SH-SY5Y (cell line): ENCODE results near the gene SURF2.

Source experiments
- GATA2 ChIP-seq: IDR thresholded peaks from 2 replicates; pipeline ENCODE4 v1.6.1; 2011; ENCODE audit warnings: mild to moderate bottlenecking, low read depth, low read length
- GATA3 ChIP-seq: IDR thresholded peaks from 2 replicates; pipeline ENCODE4 v1.6.1; 2011; ENCODE audit warnings: low read depth, mild to moderate bottlenecking, low read length, moderate library complexity

SURF2 gene

DNA sequence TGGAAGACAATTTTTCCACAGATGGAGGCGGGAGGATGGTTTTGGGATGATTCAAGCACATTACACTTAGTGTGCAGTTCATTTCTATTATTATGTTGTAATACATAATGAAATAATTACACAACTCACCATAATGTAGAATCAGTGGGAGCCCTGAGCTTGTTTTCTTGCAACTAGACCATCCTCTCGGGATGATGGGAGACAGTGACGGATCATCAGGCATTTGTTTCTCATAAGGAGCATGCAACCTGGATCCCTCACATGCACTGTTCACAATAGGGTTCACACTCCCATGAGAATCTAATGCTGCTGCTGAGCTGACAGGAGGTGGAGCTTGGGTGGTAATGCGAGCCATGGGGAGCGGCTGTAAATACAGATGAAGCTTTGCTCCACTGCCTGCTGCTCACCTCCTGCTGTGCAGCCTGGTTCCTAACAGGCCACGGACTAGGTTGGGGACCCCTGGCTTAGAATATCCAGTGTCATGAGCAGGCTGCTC is 21.4 kb downstream of the SURF2 start:
- TF ChIP-seq GATA2: no peak
- TF ChIP-seq GATA3: no peak

GRCh38 chr9:133378408-133378962 is 22.1 kb downstream of the SURF2 start:
- TF ChIP-seq GATA3: no peak
- no peak for TF ChIP-seq GATA2

DNA sequence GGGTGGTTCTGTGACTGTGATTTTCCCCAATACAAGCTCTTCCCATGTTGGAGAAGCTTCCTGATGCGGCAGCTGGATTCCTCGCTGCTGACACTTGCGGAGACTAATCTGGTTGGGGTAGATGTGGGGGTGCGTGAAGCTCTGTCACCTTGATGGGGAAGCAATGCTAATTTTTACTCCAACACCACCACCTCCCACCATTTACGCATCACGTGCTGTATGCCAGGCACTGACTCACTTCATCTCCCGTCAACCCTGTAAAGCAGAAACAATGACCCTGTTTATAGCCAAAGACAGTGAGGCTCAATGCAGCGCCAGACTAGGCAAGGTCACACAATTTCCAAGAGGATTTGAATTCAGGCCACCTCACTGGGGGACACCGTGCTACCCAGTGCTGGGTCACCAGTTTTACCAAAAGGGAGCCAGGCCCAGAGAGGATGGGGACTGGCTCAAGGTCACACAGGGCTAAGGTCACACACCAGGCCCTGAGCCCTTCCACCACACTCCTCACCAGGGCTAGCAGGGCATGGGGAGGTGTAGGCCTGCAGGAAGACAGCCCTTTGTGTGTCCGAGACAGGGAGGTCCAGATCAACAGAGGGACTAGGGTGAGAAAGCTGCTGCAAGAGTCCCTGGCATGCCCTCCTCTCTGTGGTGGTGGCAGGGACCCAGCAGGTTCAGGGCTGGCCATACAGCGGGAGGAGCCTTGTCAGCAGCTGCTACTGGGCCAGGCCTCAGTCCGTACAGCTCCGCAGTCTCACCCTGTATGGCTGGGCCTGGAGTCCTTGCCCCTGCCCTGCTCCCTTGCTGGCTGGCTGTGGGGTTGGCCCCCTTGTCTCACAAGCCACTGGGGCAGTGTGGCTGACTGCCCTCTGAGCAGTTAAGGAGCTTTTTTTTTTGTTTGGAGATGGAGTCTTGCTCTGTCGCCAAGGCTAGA is 23.1 kb downstream of the SURF2 start:
- TF ChIP-seq GATA3 (no peak), GATA2 (no peak)

DNA sequence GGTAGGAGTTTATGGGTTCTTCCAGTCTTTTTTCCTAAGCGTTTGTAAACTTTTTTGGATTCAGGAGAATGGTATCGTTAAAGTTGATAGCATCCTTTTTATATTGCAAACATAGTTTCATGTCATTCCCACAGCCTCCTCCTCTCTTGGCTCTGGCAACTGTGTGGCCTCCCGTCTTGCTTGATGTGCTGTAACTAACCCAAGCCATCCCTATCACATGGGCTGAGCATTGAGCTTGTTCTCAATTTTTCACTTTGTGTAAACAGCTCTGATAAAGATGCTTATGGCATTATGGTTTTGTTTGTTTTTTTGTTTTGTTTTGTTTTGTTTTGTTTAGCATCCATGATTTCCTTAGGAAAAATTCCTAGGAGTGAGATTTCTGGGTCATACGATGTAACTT is 24.4 kb downstream of the SURF2 start:
- TF ChIP-seq GATA2 (no peak), GATA3 (no peak)

GRCh38 chr9:133382507-133383141 is 26.3 kb downstream of the SURF2 start:
- TF ChIP-seq GATA2 (no peak), GATA3 (no peak)

- TF ChIP-seq GATA2 (no peak), GATA3 (no peak)
Measured at GRCh38 chr9:133383438-133383837, 27.1 kb downstream of the SURF2 start.

DNA sequence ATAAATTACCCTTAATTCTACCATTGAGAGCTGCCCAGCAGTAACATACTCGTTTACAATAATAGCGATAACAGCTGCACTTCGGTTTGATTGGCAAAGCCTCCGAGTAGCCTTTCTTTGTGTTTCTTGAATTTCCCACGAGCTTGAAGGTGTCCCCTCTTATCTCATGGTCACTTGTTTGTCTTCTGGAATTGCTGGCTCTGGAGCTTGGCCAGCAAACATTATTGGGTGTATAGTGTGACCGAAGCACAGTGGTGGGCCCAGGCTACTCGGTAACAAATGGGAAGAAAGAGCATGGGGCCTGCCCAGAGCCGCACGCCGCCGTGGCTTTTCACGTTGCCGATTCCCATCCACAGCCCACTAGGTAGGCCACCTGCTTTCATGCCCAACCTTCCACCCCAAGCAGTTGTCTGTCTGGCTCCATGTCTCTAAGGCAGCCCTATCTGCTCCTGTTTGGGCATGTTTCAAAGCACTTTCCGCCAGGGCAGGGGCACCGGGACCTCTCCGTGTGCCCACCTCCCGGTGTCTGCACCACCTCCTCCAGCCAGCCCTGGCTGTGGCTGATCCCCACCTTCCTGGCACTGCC is 28.5 kb downstream of the SURF2 start:
- no peak for TF ChIP-seq GATA3

DNA sequence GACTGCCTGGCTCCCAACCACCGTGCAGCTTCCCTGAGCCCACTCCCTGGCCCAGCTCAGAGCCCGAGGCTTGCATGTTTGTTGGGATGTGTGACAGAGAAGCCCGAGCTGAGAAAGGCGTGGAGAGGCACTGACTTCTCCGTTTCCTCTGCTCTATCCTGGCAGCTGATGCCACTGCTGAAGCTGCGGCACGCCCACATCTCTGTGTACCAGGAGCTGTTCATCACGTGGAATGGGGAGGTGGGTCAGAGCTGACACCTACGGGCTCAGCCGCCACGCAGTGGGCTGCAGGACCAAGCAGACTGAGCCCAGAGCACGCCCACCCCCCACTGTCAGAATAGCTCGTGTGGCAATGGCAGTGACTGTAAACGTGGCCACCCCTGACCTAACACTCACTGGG is 29.1 kb downstream of the SURF2 start:
- TF ChIP-seq GATA3: no peak
- no peak for TF ChIP-seq GATA2

DNA sequence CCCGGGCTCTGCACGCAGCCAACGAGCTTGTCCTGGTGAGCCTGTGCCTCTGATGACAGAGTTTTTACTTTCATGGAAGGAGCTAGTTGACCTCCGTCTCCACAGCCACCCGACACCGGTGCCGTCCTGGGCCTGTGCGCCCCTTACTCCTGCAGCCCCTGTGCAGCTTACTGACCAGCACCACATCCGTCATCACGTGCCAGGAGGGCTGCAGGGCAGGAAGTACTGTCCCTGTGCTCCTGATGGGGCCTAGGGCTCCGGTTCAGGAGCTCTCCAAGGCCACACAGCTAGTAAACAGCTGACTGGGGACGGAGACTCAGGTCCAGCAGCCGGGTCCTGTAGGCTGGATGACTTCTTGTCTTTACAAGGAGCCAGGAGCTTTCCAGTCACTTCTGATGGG is 30.0 kb downstream of the SURF2 start:
- TF ChIP-seq GATA3 (no peak), GATA2 (no peak)

- TF ChIP-seq GATA2: no peak
- no peak for TF ChIP-seq GATA3
Measured at GRCh38 chr9:133387680-133388079, 31.3 kb downstream of the SURF2 start.

DNA sequence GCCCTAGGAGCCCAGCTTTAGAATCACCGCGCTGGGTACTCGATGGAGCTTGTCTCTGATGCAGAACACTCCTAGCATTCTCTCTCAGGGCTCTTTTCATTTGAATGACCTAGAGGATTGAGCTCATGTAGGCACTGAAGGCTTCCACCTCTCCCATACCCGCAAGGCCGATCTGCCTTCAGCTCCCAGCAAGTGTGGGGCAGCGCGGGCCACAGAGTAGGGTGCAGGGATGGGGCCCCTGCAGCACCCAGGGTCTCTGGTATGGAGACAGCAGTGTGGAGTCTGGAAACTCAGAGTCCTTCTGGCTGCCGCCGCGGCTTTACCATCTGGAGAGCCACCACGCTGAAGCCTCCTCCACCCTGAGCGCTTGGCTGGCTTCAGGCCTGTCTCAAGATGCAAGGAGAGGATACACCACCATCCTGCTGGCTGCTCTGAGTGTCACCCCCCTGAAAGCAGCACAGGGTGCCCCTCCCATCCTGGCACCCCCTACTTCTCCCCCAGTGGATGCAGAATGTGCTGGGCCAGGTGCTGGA is 32.7 kb downstream of the SURF2 start:
- TF ChIP-seq GATA3: no peak
- TF ChIP-seq GATA2: no peak

DNA sequence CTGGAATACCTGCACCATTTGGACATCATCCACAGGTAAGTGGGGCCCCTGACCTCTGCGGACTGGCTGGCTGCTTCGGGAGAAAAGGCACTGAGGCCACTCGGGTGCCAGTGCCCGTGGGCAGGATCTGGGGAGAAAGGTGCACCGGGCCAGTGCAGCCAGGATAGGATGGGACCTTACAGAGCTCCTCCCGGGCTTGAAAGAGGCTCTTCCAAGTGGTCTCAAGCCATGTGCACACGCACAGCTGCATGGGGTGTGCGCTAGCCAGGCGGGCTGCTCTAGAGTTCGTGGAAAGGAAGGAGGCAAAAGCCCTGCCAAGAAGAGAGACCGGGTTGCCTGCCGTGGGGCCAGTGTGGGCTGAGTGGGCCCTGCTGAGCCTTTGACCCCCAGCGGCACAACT is 33.2 kb downstream of the SURF2 start:
- TF ChIP-seq GATA2 (no peak), GATA3 (no peak)

DNA sequence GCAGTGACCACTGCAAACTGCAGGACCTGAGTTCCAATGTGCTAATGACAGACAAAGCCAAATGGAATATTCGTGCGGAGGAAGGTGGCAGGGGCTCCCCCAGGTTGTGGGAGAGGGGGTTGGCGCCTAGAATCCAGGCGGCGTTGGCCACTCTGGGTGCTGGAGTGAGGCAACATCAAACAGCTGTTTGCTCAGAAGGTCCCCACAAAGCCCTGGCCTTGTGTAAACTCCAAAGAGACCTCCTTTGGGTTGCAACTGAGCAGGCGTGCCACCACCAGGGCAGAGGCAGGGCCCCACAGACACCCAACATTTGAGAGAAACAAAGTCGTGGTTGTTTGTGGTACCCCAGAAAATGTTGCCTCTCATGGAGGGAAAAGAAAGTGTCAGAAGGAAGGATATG is 34.4 kb downstream of the SURF2 start:
- no peak for TF ChIP-seq GATA3
- TF ChIP-seq GATA2: no peak

- no peak for TF ChIP-seq GATA3
- TF ChIP-seq GATA2: no peak
Measured at GRCh38 chr9:133393399-133393798, 37.0 kb downstream of the SURF2 start.

DNA sequence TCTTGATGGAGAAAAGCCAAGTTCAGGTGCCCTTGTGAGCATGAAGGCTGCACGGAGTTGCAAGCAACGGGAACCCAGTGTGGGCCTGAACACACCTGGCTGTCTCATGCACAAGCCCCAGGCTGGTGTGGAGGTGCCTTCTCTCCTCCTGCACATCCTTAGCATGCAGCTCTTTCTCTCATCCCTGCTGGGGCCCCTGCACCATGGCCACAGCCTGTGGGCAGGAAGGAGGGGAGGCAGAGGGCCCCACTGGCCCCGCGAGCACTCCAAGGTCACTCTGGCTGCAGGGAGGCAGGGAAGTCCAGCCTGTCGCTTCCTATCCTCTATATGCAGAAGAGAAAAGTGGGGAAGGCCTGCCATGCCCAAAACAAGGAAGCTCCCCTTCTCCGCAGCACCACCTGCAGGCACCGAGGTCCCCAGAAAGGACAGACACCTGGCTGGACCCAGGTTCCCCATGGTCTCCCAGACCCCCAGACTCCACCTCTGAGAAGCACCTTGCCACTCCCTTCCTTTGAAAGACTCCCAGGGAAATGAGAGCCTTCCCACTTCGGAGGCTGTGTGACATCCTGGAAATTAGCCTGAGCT is 38.4 kb downstream of the SURF2 start:
- TF ChIP-seq GATA3 (no peak), GATA2 (no peak)

GRCh38 chr9:133396952-133397351 is 40.6 kb downstream of the SURF2 start:
- TF ChIP-seq GATA3 (no peak), GATA2 (no peak)
